Measurements from ENCODE around the gene ZFHX3.
"Not testable (repeated sequence)": the region's sequence is repeated elsewhere in the genome, so short reads cannot be mapped to it uniquely, and the experiment has no call there.

ZFHX3 gene

GRCh38 chr16:73002866-73003265 is 45.1 kb downstream of the ZFHX3 start:
- POLR2A ChIA-PET, result no interaction called here
- no peak for DNase-seq (ENCODE audit: extremely low spot score)
- no peak for TF ChIP-seq CTCF (IDR thresholded peaks at IDR 0.05; ENCODE audit: control extremely low read depth, extremely low read depth, low read depth, missing control alignments)
- CTCF ChIA-PET, result interaction anchor here (1.1 to 1.7 kb wide), 3 partner anchors 9 to 53 kb away, joined by 3 read pairs; no protein-coding TSS in a partner anchor

GRCh38 chr16:73000907-73001521 is 46.9 kb downstream of the ZFHX3 start:
- CTCF ChIA-PET, result no interaction called here
- TF ChIP-seq CTCF (IDR thresholded peaks at IDR 0.05; ENCODE audit: control extremely low read depth, extremely low read depth, low read depth, missing control alignments), result no peak
- POLR2A ChIA-PET, result no interaction called here
- no peak for DNase-seq (ENCODE audit: extremely low spot score)

GRCh38 chr16:73000020-73000906 is 47.7 kb downstream of the ZFHX3 start:
- no peak for DNase-seq (ENCODE audit: extremely low spot score)
- CTCF ChIA-PET, result interaction anchor here (1.0 to 1.2 kb wide), 2 partner anchors 17 to 498 kb away, joined by 3 read pairs; no protein-coding TSS in a partner anchor
- no peak for TF ChIP-seq CTCF (IDR thresholded peaks at IDR 0.05; ENCODE audit: control extremely low read depth, extremely low read depth, low read depth, missing control alignments)
- POLR2A ChIA-PET, result no interaction called here

GRCh38 chr16:72999541-73000019 is 48.3 kb downstream of the ZFHX3 start:
- TF ChIP-seq CTCF (IDR thresholded peaks at IDR 0.05; ENCODE audit: control extremely low read depth, extremely low read depth, low read depth, missing control alignments), result no peak
- CTCF ChIA-PET, result interaction anchor here (1.0 to 1.2 kb wide), 2 partner anchors 16 to 497 kb away, joined by 3 read pairs; no protein-coding TSS in a partner anchor
- POLR2A ChIA-PET, result no interaction called here
- no peak for DNase-seq (ENCODE audit: extremely low spot score)

- no peak for TF ChIP-seq CTCF (IDR thresholded peaks at IDR 0.05; ENCODE audit: control extremely low read depth, extremely low read depth, low read depth, missing control alignments)
- no peak for DNase-seq (ENCODE audit: extremely low spot score)
- ChIA-PET POLR2A (no interaction called here), CTCF (interaction anchor here (1.0 to 3.1 kb wide), 3 partner anchors 15 to 165 kb away, joined by 3 to 9 read pairs (median 7); no protein-coding TSS in a partner anchor)
Measured at GRCh38 chr16:72997141-72997542, 50.8 kb downstream of the ZFHX3 start.

GRCh38 chr16:72996291-72997062 is 51.5 kb downstream of the ZFHX3 start:
- no peak for DNase-seq (ENCODE audit: extremely low spot score)
- POLR2A ChIA-PET, result no interaction called here
- TF ChIP-seq CTCF (IDR thresholded peaks at IDR 0.05; ENCODE audit: control extremely low read depth, extremely low read depth, low read depth, missing control alignments), result no peak
- CTCF ChIA-PET, result interaction anchor here (1.0 to 3.1 kb wide), 4 partner anchors 12 to 164 kb away, joined by 3 to 9 read pairs (median 5); no protein-coding TSS in a partner anchor

GRCh38 chr16:72995882-72996270 is 52.1 kb downstream of the ZFHX3 start:
- DNase-seq (ENCODE audit: extremely low spot score); POLR2A ChIA-PET: not testable (repeated sequence)
- CTCF ChIA-PET, result interaction anchor here (1.0 to 3.1 kb wide), 6 partner anchors 13 to 163 kb away, joined by 3 to 9 read pairs (median 4); no protein-coding TSS in a partner anchor

Data from GM10248 (cell line).